Liver (tissue), 3 donors: Measurements from ENCODE around the gene TIMM22.

Experiments
- ATF3 ChIP-seq: IDR thresholded peaks from 2 replicates; pipeline ENCODE4 v1.6.1; 2016; ENCODE audit warnings: antibody characterized with exemption
- CTCF ChIP-seq: fragments of 150-350 bp; IDR thresholded peaks from 2 replicates; pipeline ENCODE4 v1.5.1; 2017; ENCODE audit warnings: improper control_type of control experiment, low read depth, low read length; ENCODE audit not compliant: missing input control
- EGR1 ChIP-seq, 2 donors: IDR thresholded peaks; 2 replicates each; pipeline ENCODE4 v1.6.1; 2016 to 2018; ENCODE audit warnings: antibody characterized with exemption in 2 of 2, low read depth in 2 of 2
- HNF4A ChIP-seq, 2 donors: conservative IDR thresholded peaks; 2 replicates each; pipeline ENCODE4 v1.6.1; 2016; ENCODE audit warnings: antibody characterized with exemption in 2 of 2, mild to moderate bottlenecking in 2 of 2
- RAD21 ChIP-seq, 2 donors: IDR thresholded peaks; 2 replicates each; pipeline ENCODE4 v1.6.1; 2016; ENCODE audit warnings: antibody characterized with exemption in 2 of 2, mild to moderate bottlenecking in 2 of 2
- REST ChIP-seq: IDR thresholded peaks from 2 replicates; pipeline ENCODE4 v1.6.1; 2016; ENCODE audit warnings: antibody characterized with exemption, mild to moderate bottlenecking
- TAF1 ChIP-seq: conservative IDR thresholded peaks from 2 replicates; pipeline ENCODE4 v1.6.1; 2016; ENCODE audit warnings: antibody characterized with exemption, mild to moderate bottlenecking
- donor health status: healthy.
- donor health status: healthy.

- TF ChIP-seq CTCF = no peak
- no peak for TF ChIP-seq TAF1
- no peak for TF ChIP-seq RAD21 (IDR thresholded peaks at IDR 0.05)
- TF ChIP-seq REST = no peak
- TF ChIP-seq ATF3 = no peak
- TF ChIP-seq EGR1 (IDR thresholded peaks at IDR 0.05; ENCODE audit: low read depth in 2 of 2) = no peak
- TF ChIP-seq HNF4A (conservative IDR thresholded peaks at IDR 0.05) = no peak
Measured at GRCh38 chr17:1037238-1037879, 40.4 kb downstream of the TIMM22 start.
